Stomach (tissue), 4 donors: Measurements from ENCODE around the gene PDHB.

Source experiments
- CTCF ChIP-seq, 7 experiments: fragments of 450-650 bp in 4 of 7; fragments of 200-600 bp in 3 of 7; sonication (generic) in 3 of 7; IDR thresholded peaks; one replicate each; pipeline ENCODE4 v1.5.1; 2016 to 2019; ENCODE audit warnings: antibody characterized with exemption in 7 of 7, control low read depth in 2 of 7, mild to moderate bottlenecking in 1 of 7
- EP300 ChIP-seq: sonication (generic); formaldehyde crosslinking; IDR thresholded peaks from one replicate; pipeline ENCODE4 v1.6.1; 2017; ENCODE audit warnings: antibody characterized with exemption
- POLR2A ChIP-seq, 4 donors: fragments of 450-650 bp; IDR thresholded peaks; one replicate each; pipeline ENCODE4 v1.6.1; 2016; ENCODE audit warnings: antibody characterized with exemption in 4 of 4, control low read depth in 2 of 4, mild to moderate bottlenecking in 1 of 4, moderate library complexity in 1 of 4
- POLR2AphosphoS5 ChIP-seq, 3 donors: sonication (generic); formaldehyde crosslinking; IDR thresholded peaks; one replicate each; pipeline ENCODE4 v1.6.1; 2016; ENCODE audit warnings: antibody characterized with exemption in 3 of 3

- TF ChIP-seq POLR2A (IDR thresholded peaks at IDR 0.05) (no peak), CTCF (IDR thresholded peaks at IDR 0.05) (no peak), EP300 (no peak), POLR2AphosphoS5 (IDR thresholded peaks at IDR 0.05) (no peak)
Observed at GRCh38 chr3:58383476-58383875, 50.2 kb downstream of the PDHB start.
